ENCODE results near the gene PCNX4.
"Not testable (repeated sequence)": the region's sequence is repeated elsewhere in the genome, so short reads cannot be mapped to it uniquely, and the experiment has no call there.

The PCNX4 gene

DNA sequence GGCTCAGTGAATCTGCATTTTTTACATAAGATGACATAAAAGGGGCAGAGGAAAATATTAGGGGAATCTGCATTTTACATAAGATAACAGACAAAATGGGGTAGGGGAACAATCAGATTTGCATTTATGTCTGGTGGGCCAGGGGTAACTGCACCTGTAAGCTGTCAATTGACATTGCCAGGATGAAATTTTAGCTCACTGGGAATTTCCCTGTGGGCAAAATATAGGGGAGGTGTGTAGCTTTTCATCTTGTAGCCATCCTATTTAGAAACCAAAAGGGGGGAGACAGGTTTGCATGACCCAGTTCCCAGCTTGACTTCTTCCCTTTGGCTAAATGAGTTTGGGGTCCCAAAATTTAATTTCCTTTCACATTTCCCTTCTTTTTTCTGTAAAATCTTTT, 3.5 kb downstream of the PCNX4 start:
- TF ChIP-seq LEF1 (IDR thresholded peaks at IDR 0.05; ENCODE audit: borderline replicate concordance) = no peak
- no peak for DNase-seq (ENCODE audit: extremely low spot score)
- ChIA-PET POLR2A (no interaction called here), CTCF (interaction anchor here (0.6 kb wide), 1 partner anchor 518 kb away, joined by 4 read pairs; no protein-coding TSS in a partner anchor)

DNA sequence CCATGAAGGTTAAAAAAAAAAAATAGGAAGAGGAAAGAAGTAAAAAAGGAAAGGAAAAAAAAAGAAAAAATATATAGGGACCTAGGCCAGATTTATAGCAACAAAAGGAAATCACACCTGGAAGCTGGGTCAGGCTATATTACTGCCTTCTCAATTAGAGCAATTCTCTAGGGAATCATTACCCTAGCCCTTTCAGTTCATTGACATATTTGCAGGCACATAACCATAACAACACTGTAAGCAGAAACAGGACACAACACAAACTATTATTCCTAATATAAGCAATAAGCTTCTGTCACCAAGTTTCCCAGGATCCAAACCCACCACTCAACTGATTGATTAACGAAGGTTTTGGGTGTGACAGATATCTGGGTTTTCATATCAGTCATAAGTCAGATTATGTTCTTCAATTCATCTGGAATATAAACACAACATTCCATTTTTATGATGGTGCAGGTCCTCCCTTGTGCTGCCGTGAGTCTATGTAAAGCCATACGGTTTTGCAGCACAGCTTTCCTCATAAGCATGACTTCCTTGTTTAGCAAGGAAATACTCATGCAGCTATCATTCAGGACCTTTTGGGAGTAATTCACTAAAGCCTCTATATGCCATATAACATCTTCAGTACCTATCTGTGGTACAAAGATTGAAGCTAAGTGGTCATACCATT, 4.2 kb downstream of the PCNX4 start:
- POLR2A ChIA-PET = no interaction called here
- TF ChIP-seq SUZ12 (IDR thresholded peaks at IDR 0.05) = no peak
- no peak for TF ChIP-seq SP1 (IDR thresholded peaks at IDR 0.05)
- TF ChIP-seq TARDBP (IDR thresholded peaks at IDR 0.05) = no peak
- no peak for TF ChIP-seq ARNT (IDR thresholded peaks at IDR 0.05)
- TF ChIP-seq BHLHE40 (IDR thresholded peaks at IDR 0.05; ENCODE audit: borderline replicate concordance) = no peak
- TF ChIP-seq LEF1 (IDR thresholded peaks at IDR 0.05; ENCODE audit: borderline replicate concordance) = no peak
- TF ChIP-seq, protein P1, sequence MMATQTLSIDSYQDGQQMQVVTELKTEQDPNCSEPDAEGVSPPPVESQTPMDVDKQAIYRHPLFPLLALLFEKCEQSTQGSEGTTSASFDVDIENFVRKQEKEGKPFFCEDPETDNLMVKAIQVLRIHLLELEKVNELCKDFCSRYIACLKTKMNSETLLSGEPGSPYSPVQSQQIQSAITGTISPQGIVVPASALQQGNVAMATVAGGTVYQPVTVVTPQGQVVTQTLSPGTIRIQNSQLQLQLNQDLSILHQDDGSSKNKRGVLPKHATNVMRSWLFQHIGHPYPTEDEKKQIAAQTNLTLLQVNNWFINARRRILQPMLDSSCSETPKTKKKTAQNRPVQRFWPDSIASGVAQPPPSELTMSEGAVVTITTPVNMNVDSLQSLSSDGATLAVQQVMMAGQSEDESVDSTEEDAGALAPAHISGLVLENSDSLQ (IDR thresholded peaks at IDR 0.05) = no peak
- TF ChIP-seq ZNF384 (IDR thresholded peaks at IDR 0.05) = no peak
- no peak for TF ChIP-seq FOXK2 (IDR thresholded peaks at IDR 0.05)
- no peak for TF ChIP-seq ELF4 (IDR thresholded peaks at IDR 0.05)
- no peak for TF ChIP-seq FOXA1 (IDR thresholded peaks at IDR 0.05)
- no peak for TF ChIP-seq CTBP1 (IDR thresholded peaks at IDR 0.05; ENCODE audit: borderline replicate concordance)
- no peak for TF ChIP-seq FOXM1 (IDR thresholded peaks at IDR 0.05; ENCODE audit: borderline replicate concordance)
- TF ChIP-seq NFRKB (IDR thresholded peaks at IDR 0.05) = no peak
- TF ChIP-seq HDGF (IDR thresholded peaks at IDR 0.05; ENCODE audit: borderline replicate concordance) = no peak
- CTCF ChIA-PET = no interaction called here
- no peak for DNase-seq (ENCODE audit: extremely low spot score)

DNA sequence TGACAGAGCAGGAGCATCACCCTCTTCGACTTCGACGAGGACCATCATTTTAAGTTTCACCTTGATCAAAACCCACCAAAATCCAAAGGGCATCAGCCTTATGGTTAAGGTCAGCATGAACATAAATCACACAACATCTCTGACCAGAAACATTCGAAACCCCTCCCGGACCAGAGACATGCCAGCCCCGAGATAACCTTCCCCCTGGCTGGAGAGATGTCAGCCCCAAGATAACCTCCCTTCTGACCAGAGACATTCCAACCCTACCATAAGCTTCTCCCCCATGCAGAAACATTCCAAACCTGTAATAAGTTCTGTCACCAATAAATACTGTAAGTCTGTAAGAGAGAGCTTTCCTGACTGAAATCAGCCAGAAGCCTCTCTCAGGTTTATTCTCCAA, 6.3 kb downstream of the PCNX4 start:
- ChIA-PET CTCF (interaction anchor here (0.6 kb wide), 1 partner anchor 371 kb away, joined by 4 read pairs; no protein-coding TSS in a partner anchor), POLR2A (no interaction called here)
- TF ChIP-seq NFRKB (IDR thresholded peaks at IDR 0.05) (no peak), ELF4 (IDR thresholded peaks at IDR 0.05) (no peak), FOXK2 (IDR thresholded peaks at IDR 0.05) (no peak), ZNF384 (IDR thresholded peaks at IDR 0.05) (no peak), HDGF (IDR thresholded peaks at IDR 0.05; ENCODE audit: borderline replicate concordance) (no peak), ARNT (IDR thresholded peaks at IDR 0.05) (no peak), CTBP1 (IDR thresholded peaks at IDR 0.05; ENCODE audit: borderline replicate concordance) (no peak), FOXM1 (IDR thresholded peaks at IDR 0.05; ENCODE audit: borderline replicate concordance) (no peak), LEF1 (IDR thresholded peaks at IDR 0.05; ENCODE audit: borderline replicate concordance) (no peak), TARDBP (IDR thresholded peaks at IDR 0.05) (no peak)
- TF ChIP-seq, protein P1 (IDR thresholded peaks at IDR 0.05) = no peak
- no peak for DNase-seq (ENCODE audit: extremely low spot score)

DNA sequence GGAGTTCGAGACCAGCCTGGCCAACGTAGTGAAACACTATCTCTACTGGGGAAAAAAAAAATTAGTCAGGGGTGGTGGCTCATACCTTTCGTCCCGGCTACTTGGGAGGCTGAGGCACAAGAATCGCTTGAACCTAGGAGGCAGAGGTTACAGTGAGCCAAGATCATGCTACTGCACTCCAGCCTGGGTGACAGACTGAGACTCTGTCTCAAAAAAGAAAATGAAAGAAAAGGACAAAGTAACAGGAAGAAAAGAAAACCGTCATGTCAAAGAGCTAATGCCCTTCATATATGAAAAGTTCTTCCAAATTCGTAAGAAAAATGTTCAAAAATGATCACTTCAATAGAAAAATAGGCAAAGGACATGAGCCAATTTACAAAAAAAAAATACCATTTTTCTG, 8.1 kb downstream of the PCNX4 start:
- POLR2A ChIA-PET; DNase-seq (ENCODE audit: extremely low spot score): not testable (repeated sequence)
- CTCF ChIA-PET = interaction anchor here (0.7 kb wide), 1 partner anchor 84 kb away, joined by 3 read pairs; no protein-coding TSS in a partner anchor

DNA sequence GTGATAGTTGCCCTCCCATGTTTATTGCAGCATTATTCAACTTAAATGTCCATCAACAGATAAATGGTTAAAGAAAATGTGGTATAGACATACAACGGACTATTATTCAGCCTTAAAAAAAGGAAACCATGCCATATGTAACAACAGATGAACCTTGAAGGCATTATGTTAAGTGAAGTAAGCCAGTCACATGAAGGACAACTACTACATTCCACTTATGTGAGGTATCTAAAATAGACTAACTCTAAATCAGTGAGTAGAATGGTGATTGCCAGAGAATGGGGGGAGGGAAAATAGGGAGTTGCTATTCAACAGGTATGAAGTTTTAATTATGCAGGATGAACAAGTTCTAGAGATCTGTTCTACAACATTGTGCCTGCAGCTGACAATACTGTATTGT, 10.1 kb downstream of the PCNX4 start:
- ChIA-PET CTCF (no interaction called here), POLR2A (no interaction called here)
- no peak for DNase-seq (ENCODE audit: extremely low spot score)
- TF ChIP-seq FOXA1 (IDR thresholded peaks at IDR 0.05) (no peak), ARNT (IDR thresholded peaks at IDR 0.05) (no peak), FOXK2 (IDR thresholded peaks at IDR 0.05) (no peak), SP1 (IDR thresholded peaks at IDR 0.05) (no peak), HDGF (IDR thresholded peaks at IDR 0.05; ENCODE audit: borderline replicate concordance) (no peak), ZNF384 (IDR thresholded peaks at IDR 0.05) (no peak), L3MBTL2 (conservative IDR thresholded peaks at IDR 0.05) (no peak), ELF4 (IDR thresholded peaks at IDR 0.05) (no peak), SUZ12 (IDR thresholded peaks at IDR 0.05) (no peak), CTBP1 (IDR thresholded peaks at IDR 0.05; ENCODE audit: borderline replicate concordance) (no peak), LEF1 (IDR thresholded peaks at IDR 0.05; ENCODE audit: borderline replicate concordance) (no peak)

DNA sequence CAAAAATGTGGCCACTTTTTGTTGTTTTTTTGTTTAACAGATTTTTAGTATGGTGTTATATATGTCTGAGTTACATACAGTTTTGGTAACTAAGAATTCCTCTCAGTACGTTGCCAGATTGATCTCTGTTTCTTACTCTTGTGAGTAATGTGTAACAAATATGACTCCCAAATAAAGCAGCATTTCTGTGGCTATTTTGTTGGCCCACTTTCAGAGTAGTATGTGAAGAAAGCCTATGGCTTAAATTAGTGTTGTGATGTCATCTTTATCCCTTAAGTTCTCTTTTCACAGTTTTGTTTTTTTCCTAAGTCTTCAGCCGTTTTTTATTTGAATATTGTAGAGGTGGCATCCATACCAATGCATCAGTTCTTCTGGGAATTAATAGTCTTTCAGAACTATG, 10.7 kb downstream of the PCNX4 start:
- POLR2A ChIA-PET = no interaction called here
- TF ChIP-seq L3MBTL2 (conservative IDR thresholded peaks at IDR 0.05) = no peak
- TF ChIP-seq HDGF (IDR thresholded peaks at IDR 0.05; ENCODE audit: borderline replicate concordance) = no peak
- TF ChIP-seq LEF1 (IDR thresholded peaks at IDR 0.05; ENCODE audit: borderline replicate concordance) = no peak
- TF ChIP-seq TARDBP (IDR thresholded peaks at IDR 0.05) = no peak
- TF ChIP-seq ZNF384 (IDR thresholded peaks at IDR 0.05) = no peak
- TF ChIP-seq, protein P1 (IDR thresholded peaks at IDR 0.05) = no peak
- TF ChIP-seq FOXM1 (IDR thresholded peaks at IDR 0.05; ENCODE audit: borderline replicate concordance) = no peak
- no peak for TF ChIP-seq SP1 (IDR thresholded peaks at IDR 0.05)
- no peak for TF ChIP-seq BHLHE40 (IDR thresholded peaks at IDR 0.05; ENCODE audit: borderline replicate concordance)
- TF ChIP-seq ELF4 (IDR thresholded peaks at IDR 0.05) = no peak
- TF ChIP-seq FOXK2 (IDR thresholded peaks at IDR 0.05) = no peak
- no peak for TF ChIP-seq ARNT (IDR thresholded peaks at IDR 0.05)
- TF ChIP-seq CTBP1 (IDR thresholded peaks at IDR 0.05; ENCODE audit: borderline replicate concordance) = no peak
- no peak for TF ChIP-seq NFRKB (IDR thresholded peaks at IDR 0.05)
- TF ChIP-seq FOXA1 (IDR thresholded peaks at IDR 0.05) = no peak
- TF ChIP-seq SUZ12 (IDR thresholded peaks at IDR 0.05) = no peak
- DNase-seq (ENCODE audit: extremely low spot score) = no peak
- CTCF ChIA-PET = no interaction called here

Data from HEK293T (cell line).